Measurements from ENCODE around the gene URB1. TPM values are rescaled to one million over a fixed set of nuclear protein-coding genes. Genes with fewer than 3 reads are reported as not detected.

The URB1 gene
- total and polyA plus RNA-seq, 2 donors (not counting 3 experiments of a cell fraction or from before 2014, with no cell fraction given), result 8.0 to 27.3 TPM

- ChIA-PET CTCF (no interaction called here), POLR2A (no interaction called here)
- dilution Hi-C loops (cut with MboI; ENCODE audit: extremely low pct_ligation_motif_present, low sequenced_read_pairs) (no loop called here), intact Hi-C loops (cut with micrococcal nuclease) (no loop called here)
- Histone ChIP-seq H3K9me1 (replicated peaks; ENCODE audit: control insufficient read depth, extremely low read depth, insufficient read depth, low read length) (no peaks in the 10 kb centered on the region), H3K27ac (ENCODE audit: insufficient read depth, low read depth, low read length) (no peak overlapping the region), H3K27me3 (ENCODE audit: control insufficient read depth in 2 of 2, insufficient read depth in 2 of 2, low read length in 2 of 2) (no peaks in the 10 kb centered on the region), H3K79me2 (ENCODE audit: control insufficient read depth, insufficient read depth, low read length) (no peaks in the 10 kb centered on the region), H3K4me1 (ENCODE audit: control insufficient read depth, extremely low read depth, insufficient read depth, low read length) (no peaks in the 10 kb centered on the region), H3K4me2 (ENCODE audit: insufficient read depth, low read length) (no peak overlapping the region), H3K9ac (replicated peaks; ENCODE audit: extremely low read depth, insufficient read depth, low read length) (no peak overlapping the region), H3K36me3 (ENCODE audit: control insufficient read depth in 2 of 2, extremely low read depth in 1 of 2, insufficient read depth in 2 of 2, low read length in 2 of 2) (no peaks in the 10 kb centered on the region), H4K20me1 (replicated peaks; ENCODE audit: control insufficient read depth, extremely low read depth, insufficient read depth, low read length) (no peaks in the 10 kb centered on the region), H3K4me3 (replicated peaks in 1 of 3; ENCODE audit: insufficient read depth in 1 of 3, low read depth in 1 of 3, low read length in 3 of 3) (no peak overlapping the region), H3K9me3 (replicated peaks; ENCODE audit: control insufficient read depth, insufficient read depth, low read length) (no peaks in the 10 kb centered on the region), H2AFZ (ENCODE audit: low read depth, low read length) (no peak overlapping the region)
- no peak for TF ChIP-seq MAX (IDR thresholded peaks at IDR 0.05; ENCODE audit: insufficient read depth, insufficient read length)
- TF ChIP-seq MYC (IDR thresholded peaks at IDR 0.05; ENCODE audit: low read depth, low read length), result no peak
- TF ChIP-seq, protein P1, sequence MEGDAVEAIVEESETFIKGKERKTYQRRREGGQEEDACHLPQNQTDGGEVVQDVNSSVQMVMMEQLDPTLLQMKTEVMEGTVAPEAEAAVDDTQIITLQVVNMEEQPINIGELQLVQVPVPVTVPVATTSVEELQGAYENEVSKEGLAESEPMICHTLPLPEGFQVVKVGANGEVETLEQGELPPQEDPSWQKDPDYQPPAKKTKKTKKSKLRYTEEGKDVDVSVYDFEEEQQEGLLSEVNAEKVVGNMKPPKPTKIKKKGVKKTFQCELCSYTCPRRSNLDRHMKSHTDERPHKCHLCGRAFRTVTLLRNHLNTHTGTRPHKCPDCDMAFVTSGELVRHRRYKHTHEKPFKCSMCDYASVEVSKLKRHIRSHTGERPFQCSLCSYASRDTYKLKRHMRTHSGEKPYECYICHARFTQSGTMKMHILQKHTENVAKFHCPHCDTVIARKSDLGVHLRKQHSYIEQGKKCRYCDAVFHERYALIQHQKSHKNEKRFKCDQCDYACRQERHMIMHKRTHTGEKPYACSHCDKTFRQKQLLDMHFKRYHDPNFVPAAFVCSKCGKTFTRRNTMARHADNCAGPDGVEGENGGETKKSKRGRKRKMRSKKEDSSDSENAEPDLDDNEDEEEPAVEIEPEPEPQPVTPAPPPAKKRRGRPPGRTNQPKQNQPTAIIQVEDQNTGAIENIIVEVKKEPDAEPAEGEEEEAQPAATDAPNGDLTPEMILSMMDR (IDR thresholded peaks at IDR 0.05; ENCODE audit: extremely low read depth in 1 of 2, insufficient read depth in 1 of 2, low read depth in 1 of 2, low read length in 2 of 2), result no peak
- TF ChIP-seq GATA2 (IDR thresholded peaks at IDR 0.05; ENCODE audit: insufficient read depth, insufficient read length, low read depth, low read length), result no peak
- no peak for TF ChIP-seq POLR2A (IDR thresholded peaks at IDR 0.05; ENCODE audit: low read depth, low read length)
- TF ChIP-seq POLR2AphosphoS5 (IDR thresholded peaks at IDR 0.05; ENCODE audit: insufficient read depth, low read depth, low read length), result no peak
- FAIRE-seq, result no peak
- DNase-seq (ENCODE audit: low read depth, low spot score), result no peak
- no TSS peak for BruUV-seq (replicated peaks)
Observed at GRCh38 chr21:32297449-32297848, 95.4 kb downstream of the URB1 start.

DNA sequence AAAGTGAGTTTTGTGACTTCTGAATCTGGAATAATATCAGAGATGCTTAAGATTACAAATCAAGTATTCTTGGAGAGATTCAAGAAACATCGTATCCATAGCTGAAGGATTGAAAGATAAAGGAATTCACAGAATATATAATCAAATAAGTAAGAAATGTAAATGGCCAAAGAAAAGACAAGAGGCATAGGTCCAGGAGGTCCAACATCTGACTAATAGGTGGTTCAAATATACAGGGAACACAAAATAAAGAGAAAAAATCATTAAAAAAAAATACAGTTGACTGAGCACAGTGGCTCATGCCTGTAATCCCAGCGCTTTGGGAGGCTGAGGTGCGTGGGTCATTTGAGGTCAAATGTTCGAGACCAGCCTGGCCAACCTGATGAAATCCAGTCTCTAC is 107.3 kb downstream of the URB1 start:
- no TSS peak for BruUV-seq (replicated peaks)
- FAIRE-seq, result no peak
- no peaks in the 10 kb centered on the region for H4K20me1 ChIP-seq (replicated peaks; ENCODE audit: control insufficient read depth, extremely low read depth, insufficient read depth, low read length)
- no peak overlapping the region for H2AFZ ChIP-seq (ENCODE audit: low read depth, low read length)
- no peaks in the 10 kb centered on the region for H3K36me3 ChIP-seq (ENCODE audit: control insufficient read depth in 2 of 2, extremely low read depth in 1 of 2, insufficient read depth in 2 of 2, low read length in 2 of 2)
- TF ChIP-seq POLR2A (IDR thresholded peaks at IDR 0.05; ENCODE audit: low read depth, low read length) (no peak), GATA2 (IDR thresholded peaks at IDR 0.05; ENCODE audit: insufficient read depth, insufficient read length, low read depth, low read length) (no peak), EZH2 (IDR thresholded peaks at IDR 0.05; ENCODE audit: borderline replicate concordance, low read depth, low read length, severe bottlenecking) (no peak), MYC (IDR thresholded peaks at IDR 0.05; ENCODE audit: low read depth, low read length) (no peak), POLR2AphosphoS5 (IDR thresholded peaks at IDR 0.05; ENCODE audit: insufficient read depth, low read depth, low read length) (no peak)
- TF ChIP-seq, protein P1 (IDR thresholded peaks at IDR 0.05; ENCODE audit: extremely low read depth in 1 of 2, insufficient read depth in 1 of 2, low read depth in 1 of 2, low read length in 2 of 2), result no peak
- ChIA-PET CTCF (interaction anchor here (1.1 kb wide), 1 partner anchor 315 kb away, joined by 3 read pairs; no protein-coding TSS in a partner anchor), POLR2A (no interaction called here)
- H3K4me1 ChIP-seq (ENCODE audit: control insufficient read depth, extremely low read depth, insufficient read depth, low read length), result no peaks in the 10 kb centered on the region
- no peak overlapping the region for H3K4me3 ChIP-seq (replicated peaks in 1 of 3; ENCODE audit: insufficient read depth in 1 of 3, low read depth in 1 of 3, low read length in 3 of 3)
- no peaks in the 10 kb centered on the region for H3K9me1 ChIP-seq (replicated peaks; ENCODE audit: control insufficient read depth, extremely low read depth, insufficient read depth, low read length)
- H3K9me3 ChIP-seq (replicated peaks; ENCODE audit: control insufficient read depth, insufficient read depth, low read length), result no peaks in the 10 kb centered on the region
- H3K4me2 ChIP-seq (ENCODE audit: insufficient read depth, low read length), result no peak overlapping the region
- no peaks in the 10 kb centered on the region for H3K27me3 ChIP-seq (ENCODE audit: control insufficient read depth in 2 of 2, insufficient read depth in 2 of 2, low read length in 2 of 2)
- no peak overlapping the region for H3K27ac ChIP-seq (ENCODE audit: insufficient read depth, low read depth, low read length)
- no peaks in the 10 kb centered on the region for H3K79me2 ChIP-seq (ENCODE audit: control insufficient read depth, insufficient read depth, low read length)
- DNase-seq (ENCODE audit: low read depth, low spot score), result no peak
- H3K9ac ChIP-seq (replicated peaks; ENCODE audit: extremely low read depth, insufficient read depth, low read length), result no peak overlapping the region
- dilution Hi-C loops (cut with MboI; ENCODE audit: extremely low pct_ligation_motif_present, low sequenced_read_pairs), result no loop called here
- intact Hi-C loops (cut with micrococcal nuclease), result no loop called here

Data from endothelial cell of umbilical vein (primary cell).